ENCODE measurements around the gene FREY1.

Gene FREY1

DNA sequence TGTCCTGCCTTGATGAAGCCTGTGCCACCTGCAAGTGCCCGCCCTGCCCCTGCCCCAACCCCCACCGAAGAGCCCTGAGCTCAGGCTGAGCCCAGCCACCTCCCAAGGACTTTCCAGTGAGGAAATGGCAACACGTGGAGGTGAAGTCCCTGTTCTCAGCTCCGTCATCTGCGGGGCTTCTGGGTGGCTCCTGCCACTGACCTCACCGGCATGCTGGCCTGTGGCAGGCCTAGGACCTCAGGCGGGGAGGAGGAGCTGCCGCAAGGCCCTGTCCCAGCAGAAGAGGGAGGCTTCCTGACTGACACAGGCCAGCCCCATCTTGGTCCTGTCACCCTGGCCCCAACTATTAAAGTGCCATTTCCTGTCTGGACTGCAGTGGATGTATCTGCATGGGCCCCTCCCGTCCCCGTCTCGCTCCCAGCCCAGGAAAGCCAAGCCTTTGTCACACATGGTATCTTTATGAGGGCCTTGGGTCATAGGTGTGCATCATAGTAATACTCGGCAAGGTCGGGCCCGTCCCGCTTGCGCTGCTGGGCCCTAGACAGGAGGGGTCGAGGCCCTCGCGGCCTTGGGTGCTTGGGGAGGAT, 882 bp downstream of the FREY1 start:
- TF ChIP-seq TAF1 (IDR thresholded peaks at IDR 0.05; ENCODE audit: borderline replicate concordance, insufficient read depth, low read length) (no peak), SIN3A (IDR thresholded peaks at IDR 0.05; ENCODE audit: borderline replicate concordance, insufficient read depth, low read length) (no peak), POLR2AphosphoS5 (IDR thresholded peaks at IDR 0.05; ENCODE audit: low read depth, low read length) (no peak), FOXP2 (optimal IDR thresholded peaks at IDR 0.05; ENCODE audit: borderline replicate concordance, extremely low read depth, extremely low read length, insufficient read depth) (no peak)
- TF ChIP-seq, protein P1, sequence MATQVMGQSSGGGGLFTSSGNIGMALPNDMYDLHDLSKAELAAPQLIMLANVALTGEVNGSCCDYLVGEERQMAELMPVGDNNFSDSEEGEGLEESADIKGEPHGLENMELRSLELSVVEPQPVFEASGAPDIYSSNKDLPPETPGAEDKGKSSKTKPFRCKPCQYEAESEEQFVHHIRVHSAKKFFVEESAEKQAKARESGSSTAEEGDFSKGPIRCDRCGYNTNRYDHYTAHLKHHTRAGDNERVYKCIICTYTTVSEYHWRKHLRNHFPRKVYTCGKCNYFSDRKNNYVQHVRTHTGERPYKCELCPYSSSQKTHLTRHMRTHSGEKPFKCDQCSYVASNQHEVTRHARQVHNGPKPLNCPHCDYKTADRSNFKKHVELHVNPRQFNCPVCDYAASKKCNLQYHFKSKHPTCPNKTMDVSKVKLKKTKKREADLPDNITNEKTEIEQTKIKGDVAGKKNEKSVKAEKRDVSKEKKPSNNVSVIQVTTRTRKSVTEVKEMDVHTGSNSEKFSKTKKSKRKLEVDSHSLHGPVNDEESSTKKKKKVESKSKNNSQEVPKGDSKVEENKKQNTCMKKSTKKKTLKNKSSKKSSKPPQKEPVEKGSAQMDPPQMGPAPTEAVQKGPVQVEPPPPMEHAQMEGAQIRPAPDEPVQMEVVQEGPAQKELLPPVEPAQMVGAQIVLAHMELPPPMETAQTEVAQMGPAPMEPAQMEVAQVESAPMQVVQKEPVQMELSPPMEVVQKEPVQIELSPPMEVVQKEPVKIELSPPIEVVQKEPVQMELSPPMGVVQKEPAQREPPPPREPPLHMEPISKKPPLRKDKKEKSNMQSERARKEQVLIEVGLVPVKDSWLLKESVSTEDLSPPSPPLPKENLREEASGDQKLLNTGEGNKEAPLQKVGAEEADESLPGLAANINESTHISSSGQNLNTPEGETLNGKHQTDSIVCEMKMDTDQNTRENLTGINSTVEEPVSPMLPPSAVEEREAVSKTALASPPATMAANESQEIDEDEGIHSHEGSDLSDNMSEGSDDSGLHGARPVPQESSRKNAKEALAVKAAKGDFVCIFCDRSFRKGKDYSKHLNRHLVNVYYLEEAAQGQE (IDR thresholded peaks at IDR 0.05; ENCODE audit: insufficient read depth in 1 of 2, low read depth in 2 of 2, low read length in 2 of 2) = no peak

DNA sequence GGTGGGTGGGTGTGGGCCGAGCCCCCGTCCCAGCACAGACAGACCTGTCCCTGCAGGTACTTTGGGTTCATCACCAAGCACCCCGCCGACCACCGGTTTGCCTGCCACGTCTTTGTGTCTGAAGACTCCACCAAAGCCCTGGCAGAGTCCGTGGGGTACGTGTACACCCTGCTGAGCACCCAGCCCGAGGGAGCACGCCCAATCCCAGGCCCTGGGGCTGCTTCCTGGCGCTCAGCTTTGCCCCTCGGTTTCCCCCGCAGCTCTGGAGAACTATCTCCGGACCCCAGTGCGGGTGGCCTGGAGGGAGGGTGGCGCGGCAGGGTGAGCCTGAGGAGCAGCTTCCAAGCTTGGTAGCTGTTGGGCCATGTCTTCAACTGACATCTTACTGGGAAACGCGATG, 2.0 kb downstream of the FREY1 start:
- TF ChIP-seq FOXP2 (optimal IDR thresholded peaks at IDR 0.05; ENCODE audit: borderline replicate concordance, extremely low read depth, extremely low read length, insufficient read depth) (no peak), SIN3A (IDR thresholded peaks at IDR 0.05; ENCODE audit: borderline replicate concordance, insufficient read depth, low read length) (no peak), TAF1 (IDR thresholded peaks at IDR 0.05; ENCODE audit: borderline replicate concordance, insufficient read depth, low read length) (no peak), POLR2AphosphoS5 (IDR thresholded peaks at IDR 0.05; ENCODE audit: low read depth, low read length) (no peak)
- TF ChIP-seq, protein P1 (IDR thresholded peaks at IDR 0.05; ENCODE audit: insufficient read depth in 1 of 2, low read depth in 2 of 2, low read length in 2 of 2) = no peak

DNA sequence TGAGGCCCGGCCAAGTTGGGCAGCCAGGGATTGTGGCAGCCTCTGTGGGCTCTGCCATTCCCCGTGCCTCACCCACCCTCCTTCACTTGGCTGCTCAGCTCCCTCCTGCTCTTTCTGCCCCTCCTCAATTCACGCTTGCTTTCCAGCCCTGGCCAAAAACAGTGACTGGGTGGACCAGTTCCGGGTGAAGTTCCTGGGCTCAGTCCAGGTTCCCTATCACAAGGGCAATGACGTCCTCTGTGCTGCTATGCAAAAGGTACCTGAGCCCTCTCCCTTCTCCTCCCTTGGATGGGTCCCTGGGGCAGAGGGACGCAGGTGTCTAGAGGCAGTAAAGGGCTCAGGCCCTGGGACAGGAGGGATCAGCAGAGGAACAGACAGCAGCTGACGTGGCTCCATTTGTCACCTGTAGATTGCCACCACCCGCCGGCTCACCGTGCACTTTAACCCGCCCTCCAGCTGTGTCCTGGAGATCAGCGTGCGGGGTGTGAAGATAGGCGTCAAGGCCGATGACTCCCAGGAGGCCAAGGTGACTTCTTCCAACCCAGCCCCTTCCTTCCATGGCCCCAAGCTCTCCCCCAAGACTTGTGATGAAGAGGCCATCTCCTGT, 2.7 kb downstream of the FREY1 start:
- TF ChIP-seq POLR2AphosphoS5 (IDR thresholded peaks at IDR 0.05; ENCODE audit: low read depth, low read length) (no peak), TAF1 (IDR thresholded peaks at IDR 0.05; ENCODE audit: borderline replicate concordance, insufficient read depth, low read length) (no peak), FOXP2 (optimal IDR thresholded peaks at IDR 0.05; ENCODE audit: borderline replicate concordance, extremely low read depth, extremely low read length, insufficient read depth) (no peak), SIN3A (IDR thresholded peaks at IDR 0.05; ENCODE audit: borderline replicate concordance, insufficient read depth, low read length) (no peak)
- TF ChIP-seq, protein P1 (IDR thresholded peaks at IDR 0.05; ENCODE audit: insufficient read depth in 1 of 2, low read depth in 2 of 2, low read length in 2 of 2) = no peak

DNA sequence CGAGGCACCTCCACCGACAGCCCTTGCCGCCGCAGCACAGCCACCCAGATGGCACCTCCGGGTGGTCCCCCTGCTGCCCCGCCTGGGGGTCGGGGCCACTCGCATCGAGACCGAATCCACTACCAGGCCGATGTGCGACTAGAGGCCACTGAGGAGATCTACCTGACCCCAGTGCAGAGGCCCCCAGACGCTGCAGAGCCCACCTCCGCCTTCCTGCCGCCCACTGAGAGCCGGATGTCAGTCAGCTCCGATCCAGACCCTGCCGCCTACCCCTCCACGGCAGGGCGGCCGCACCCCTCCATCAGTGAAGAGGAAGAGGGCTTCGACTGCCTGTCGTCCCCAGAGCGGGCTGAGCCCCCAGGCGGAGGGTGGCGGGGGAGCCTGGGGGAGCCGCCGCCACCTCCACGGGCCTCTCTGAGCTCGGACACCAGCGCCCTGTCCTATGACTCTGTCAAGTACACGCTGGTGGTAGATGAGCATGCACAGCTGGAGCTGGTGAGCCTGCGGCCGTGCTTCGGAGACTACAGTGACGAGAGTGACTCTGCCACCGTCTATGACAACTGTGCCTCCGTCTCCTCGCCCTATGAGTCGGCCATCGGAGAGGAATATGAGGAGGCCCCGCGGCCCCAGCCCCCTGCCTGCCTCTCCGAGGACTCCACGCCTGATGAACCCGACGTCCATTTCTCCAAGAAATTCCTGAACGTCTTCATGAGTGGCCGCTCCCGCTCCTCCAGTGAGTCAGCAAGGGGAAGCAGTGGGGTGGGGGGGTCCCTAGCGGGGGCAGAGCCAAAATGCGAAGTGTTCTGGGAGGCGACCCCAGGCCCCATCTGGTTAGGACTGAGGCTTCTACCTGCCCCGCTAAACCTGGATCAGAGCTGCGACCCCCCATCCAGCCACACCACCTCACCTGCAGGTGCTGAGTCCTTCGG, 4.4 kb downstream of the FREY1 start:
- TF ChIP-seq FOXP2 (optimal IDR thresholded peaks at IDR 0.05; ENCODE audit: borderline replicate concordance, extremely low read depth, extremely low read length, insufficient read depth) (no peak), SIN3A (IDR thresholded peaks at IDR 0.05; ENCODE audit: borderline replicate concordance, insufficient read depth, low read length) (no peak), TAF1 (IDR thresholded peaks at IDR 0.05; ENCODE audit: borderline replicate concordance, insufficient read depth, low read length) (no peak), POLR2AphosphoS5 (IDR thresholded peaks at IDR 0.05; ENCODE audit: low read depth, low read length) (no peak)
- TF ChIP-seq, protein P1 (IDR thresholded peaks at IDR 0.05; ENCODE audit: insufficient read depth in 1 of 2, low read depth in 2 of 2, low read length in 2 of 2) = no peak
